ENCODE data around the gene FMR1. TPM values are rescaled to one million over a fixed set of nuclear protein-coding genes. Genes with fewer than 3 reads are reported as not detected.
A peak's percentile ranks its signal among the peaks of the same experiment; 100 is the strongest.

Gene FMR1
- total RNA-seq, 1 experiment from 2014 or later: 24.4 TPM

GRCh38 chrX:147912093-147912801 lies 528 bp downstream of the FMR1 start:
- Histone ChIP-seq H3K27ac (ENCODE audit: low read length) (peak overlapping the region; percentile 43), H4K20me1 (ENCODE audit: low read length) (peaks cover 17% of the 10 kb centered on the region), H3K36me3 (ENCODE audit: low read depth, low read length) (no peaks in the 10 kb centered on the region), H3K4me2 (ENCODE audit: low read length) (peak overlapping the region; percentile 94), H3K9me3 (ENCODE audit: low read length) (no peaks in the 10 kb centered on the region), H3K4me3 (ENCODE audit: low read length) (peak overlapping the region; percentile 96), H3F3A (ENCODE audit: low read length, unreplicated experiment) (no peaks in the 10 kb centered on the region), H3K4me1 (ENCODE audit: insufficient read depth, low read length) (peaks cover 15% of the 10 kb centered on the region), H2AFZ (ENCODE audit: low read length) (peak overlapping the region; percentile 84), H3K9ac (ENCODE audit: low read length) (peak overlapping the region; percentile 87), H3K79me2 (ENCODE audit: low read length) (peaks cover 52% of the 10 kb centered on the region), H3K9me2 (replicated peaks; ENCODE audit: low read length) (no peaks in the 10 kb centered on the region), H3K27me3 (ENCODE audit: low read length) (no peaks in the 10 kb centered on the region)
- TF ChIP-seq EZH2 (IDR thresholded peaks at IDR 0.05; ENCODE audit: low read length, unreplicated experiment): no peak
- no peak for TF ChIP-seq EZH2phosphoT487 (IDR thresholded peaks at IDR 0.05; ENCODE audit: borderline replicate concordance, low read length)
- peak; percentile 14; the same call in 1 of the 2 replicates for TF ChIP-seq CTCF (conservative IDR thresholded peaks at IDR 0.05; ENCODE audit: low read depth, low read length)
- DNase-seq (peak; percentile 49), ATAC-seq (peak; percentile 52)
- ChIA-PET CTCF (no interaction called here), POLR2A (ENCODE audit: unreplicated experiment) (no interaction called here)
- BruUV-seq (replicated peaks): no TSS peak
- intact Hi-C loops (cut with micrococcal nuclease): no loop called here

GRCh38 chrX:147913570-147913969 lies 1.9 kb downstream of the FMR1 start:
- DNase-seq (no peak), ATAC-seq (no peak)
- Histone ChIP-seq H3K4me1 (ENCODE audit: insufficient read depth, low read length) (peaks cover 15% of the 10 kb centered on the region), H3F3A (ENCODE audit: low read length, unreplicated experiment) (no peaks in the 10 kb centered on the region), H3K27me3 (ENCODE audit: low read length) (no peaks in the 10 kb centered on the region), H3K9ac (ENCODE audit: low read length) (peak overlapping the region; percentile 87), H2AFZ (ENCODE audit: low read length) (no peak overlapping the region), H4K20me1 (ENCODE audit: low read length) (peaks cover 17% of the 10 kb centered on the region), H3K79me2 (ENCODE audit: low read length) (peaks cover 66% of the 10 kb centered on the region), H3K9me3 (ENCODE audit: low read length) (no peaks in the 10 kb centered on the region), H3K4me2 (ENCODE audit: low read length) (peak overlapping the region; percentile 94), H3K4me3 (ENCODE audit: low read length) (peak overlapping the region; percentile 96), H3K36me3 (ENCODE audit: low read depth, low read length) (no peaks in the 10 kb centered on the region), H3K27ac (ENCODE audit: low read length) (no peak overlapping the region), H3K9me2 (replicated peaks; ENCODE audit: low read length) (no peaks in the 10 kb centered on the region)
- TF ChIP-seq EZH2 (IDR thresholded peaks at IDR 0.05; ENCODE audit: low read length, unreplicated experiment): no peak
- TF ChIP-seq CTCF (conservative IDR thresholded peaks at IDR 0.05; ENCODE audit: low read depth, low read length): no peak
- TF ChIP-seq EZH2phosphoT487 (IDR thresholded peaks at IDR 0.05; ENCODE audit: borderline replicate concordance, low read length): no peak
- CTCF ChIA-PET: no interaction called here
- no TSS peak for BruUV-seq (replicated peaks)
- POLR2A ChIA-PET (ENCODE audit: unreplicated experiment): no interaction called here
- intact Hi-C loops (cut with micrococcal nuclease): no loop called here

GRCh38 chrX:147914591-147914990 lies 2.9 kb downstream of the FMR1 start:
- Histone ChIP-seq H3K9me3 (ENCODE audit: low read length) (no peaks in the 10 kb centered on the region), H2AFZ (ENCODE audit: low read length) (no peak overlapping the region), H3K4me2 (ENCODE audit: low read length) (peak overlapping the region; percentile 94), H3K4me3 (ENCODE audit: low read length) (peak overlapping the region; percentile 96; the same call in 1 of the 2 replicates), H3K79me2 (ENCODE audit: low read length) (peaks cover 73% of the 10 kb centered on the region), H4K20me1 (ENCODE audit: low read length) (peaks cover 17% of the 10 kb centered on the region), H3K9me2 (replicated peaks; ENCODE audit: low read length) (no peaks in the 10 kb centered on the region), H3K27ac (ENCODE audit: low read length) (no peak overlapping the region), H3K9ac (ENCODE audit: low read length) (no peak overlapping the region), H3K27me3 (ENCODE audit: low read length) (no peaks in the 10 kb centered on the region), H3K4me1 (ENCODE audit: insufficient read depth, low read length) (peaks cover 15% of the 10 kb centered on the region), H3F3A (ENCODE audit: low read length, unreplicated experiment) (no peaks in the 10 kb centered on the region), H3K36me3 (ENCODE audit: low read depth, low read length) (no peaks in the 10 kb centered on the region)
- ChIA-PET POLR2A (ENCODE audit: unreplicated experiment) (no interaction called here), CTCF (no interaction called here)
- intact Hi-C loops (cut with micrococcal nuclease): no loop called here
- TF ChIP-seq EZH2 (IDR thresholded peaks at IDR 0.05; ENCODE audit: low read length, unreplicated experiment): no peak
- TF ChIP-seq CTCF (conservative IDR thresholded peaks at IDR 0.05; ENCODE audit: low read depth, low read length): no peak
- DNase-seq (no peak), ATAC-seq (no peak)
- no TSS peak for BruUV-seq (replicated peaks)
